Neural progenitor cell (in vitro differentiated cells): ENCODE data around the gene SPATC1L.

Experiments used
- EZH2 ChIP-seq: fragments of 200-600 bp; sonication (generic); IDR thresholded peaks from 2 replicates; pipeline ENCODE4 v1.6.1; 2017; ENCODE audit warnings: antibody characterized with exemption, mild to moderate bottlenecking, moderate library complexity
- EZH2phosphoT487 ChIP-seq: fragments of 200-600 bp; sonication (generic); IDR thresholded peaks from 2 replicates; pipeline ENCODE4 v1.6.1; 2017; ENCODE audit warnings: antibody characterized with exemption
- TF ChIP-seq, protein P1 (sequence below): fragments of 200-600 bp; sonication (generic); IDR thresholded peaks from 2 replicates; pipeline ENCODE4 v1.5.1; 2017; ENCODE audit warnings: antibody characterized with exemption, mild to moderate bottlenecking

DNA sequence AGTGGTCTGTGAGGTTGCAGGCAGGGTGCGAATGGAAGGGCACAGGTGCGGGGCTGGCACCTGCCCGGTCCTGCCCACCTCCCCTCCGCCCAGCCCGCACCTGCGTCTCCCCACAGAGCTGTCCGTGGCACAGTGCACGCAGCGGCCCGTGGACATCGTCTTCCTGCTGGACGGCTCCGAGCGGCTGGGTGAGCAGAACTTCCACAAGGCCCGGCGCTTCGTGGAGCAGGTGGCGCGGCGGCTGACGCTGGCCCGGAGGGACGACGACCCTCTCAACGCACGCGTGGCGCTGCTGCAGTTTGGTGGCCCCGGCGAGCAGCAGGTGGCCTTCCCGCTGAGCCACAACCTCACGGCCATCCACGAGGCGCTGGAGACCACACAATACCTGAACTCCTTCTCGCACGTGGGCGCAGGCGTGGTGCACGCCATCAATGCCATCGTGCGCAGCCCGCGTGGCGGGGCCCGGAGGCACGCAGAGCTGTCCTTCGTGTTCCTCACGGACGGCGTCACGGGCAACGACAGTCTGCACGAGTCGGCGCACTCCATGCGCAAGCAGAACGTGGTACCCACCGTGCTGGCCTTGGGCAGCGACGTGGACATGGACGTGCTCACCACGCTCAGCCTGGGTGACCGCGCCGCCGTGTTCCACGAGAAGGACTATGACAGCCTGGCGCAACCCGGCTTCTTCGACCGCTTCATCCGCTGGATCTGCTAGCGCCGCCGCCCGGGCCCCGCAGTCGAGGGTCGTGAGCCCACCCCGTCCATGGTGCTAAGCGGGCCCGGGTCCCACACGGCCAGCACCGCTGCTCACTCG is 52.2 kb downstream of the SPATC1L start:
- TF ChIP-seq, protein P1, sequence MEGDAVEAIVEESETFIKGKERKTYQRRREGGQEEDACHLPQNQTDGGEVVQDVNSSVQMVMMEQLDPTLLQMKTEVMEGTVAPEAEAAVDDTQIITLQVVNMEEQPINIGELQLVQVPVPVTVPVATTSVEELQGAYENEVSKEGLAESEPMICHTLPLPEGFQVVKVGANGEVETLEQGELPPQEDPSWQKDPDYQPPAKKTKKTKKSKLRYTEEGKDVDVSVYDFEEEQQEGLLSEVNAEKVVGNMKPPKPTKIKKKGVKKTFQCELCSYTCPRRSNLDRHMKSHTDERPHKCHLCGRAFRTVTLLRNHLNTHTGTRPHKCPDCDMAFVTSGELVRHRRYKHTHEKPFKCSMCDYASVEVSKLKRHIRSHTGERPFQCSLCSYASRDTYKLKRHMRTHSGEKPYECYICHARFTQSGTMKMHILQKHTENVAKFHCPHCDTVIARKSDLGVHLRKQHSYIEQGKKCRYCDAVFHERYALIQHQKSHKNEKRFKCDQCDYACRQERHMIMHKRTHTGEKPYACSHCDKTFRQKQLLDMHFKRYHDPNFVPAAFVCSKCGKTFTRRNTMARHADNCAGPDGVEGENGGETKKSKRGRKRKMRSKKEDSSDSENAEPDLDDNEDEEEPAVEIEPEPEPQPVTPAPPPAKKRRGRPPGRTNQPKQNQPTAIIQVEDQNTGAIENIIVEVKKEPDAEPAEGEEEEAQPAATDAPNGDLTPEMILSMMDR, result no peak
- TF ChIP-seq EZH2 (no peak), EZH2phosphoT487 (no peak)
